Dedifferentiated amniotic fluid mesenchymal stem cell (primary cell): ENCODE data around the gene A2ML1.
"Not testable (repeated sequence)": the region's sequence is repeated elsewhere in the genome, so short reads cannot be mapped to it uniquely, and the experiment has no call there.

Source experiments
- DNase-seq: peaks from one replicate; pipeline ENCODE4 v3.0.0-alpha.2; 2016; ENCODE audit errors: extremely low spot score

A2ML1 gene

DNA sequence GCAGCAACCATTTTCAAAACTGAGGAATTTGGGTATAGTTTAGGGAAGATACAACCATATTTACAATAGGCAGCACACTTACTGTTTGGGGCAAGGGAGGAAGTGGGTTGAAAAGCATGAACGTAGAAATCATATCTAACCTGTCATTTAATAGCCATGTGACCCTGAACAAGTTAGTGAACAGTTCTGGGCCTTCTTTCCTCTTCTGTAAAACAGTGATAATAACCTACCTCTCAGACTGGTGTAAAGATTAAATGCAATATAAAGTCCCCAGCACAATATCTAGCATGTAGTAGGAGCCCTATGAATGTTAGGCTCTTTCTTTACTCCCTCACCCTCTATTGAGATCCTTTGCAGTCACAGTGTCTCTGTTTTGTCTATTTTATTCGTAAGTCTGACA lies 33.5 kb downstream of the A2ML1 start:
- no peak for DNase-seq

DNA sequence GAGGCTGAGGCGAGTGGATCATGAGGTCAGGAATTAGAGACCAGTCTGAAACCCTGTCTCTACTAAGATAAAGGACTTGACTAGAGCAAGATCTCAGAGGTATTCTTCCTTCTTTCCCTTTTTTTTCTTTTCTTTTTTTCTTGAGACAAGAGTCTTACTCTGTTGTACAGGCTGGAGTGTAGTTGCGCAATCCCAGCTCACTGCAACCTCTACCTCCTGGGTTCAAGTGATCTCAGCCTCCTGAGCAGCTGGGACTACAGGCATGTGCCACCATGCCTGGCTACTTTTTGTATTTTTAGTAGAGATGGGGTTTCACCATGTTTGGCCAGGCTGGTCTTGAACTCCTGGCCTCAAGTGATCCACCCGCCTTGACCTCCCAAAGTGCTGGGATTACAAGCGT lies 37.0 kb downstream of the A2ML1 start:
- DNase-seq, result not testable (repeated sequence)

DNA sequence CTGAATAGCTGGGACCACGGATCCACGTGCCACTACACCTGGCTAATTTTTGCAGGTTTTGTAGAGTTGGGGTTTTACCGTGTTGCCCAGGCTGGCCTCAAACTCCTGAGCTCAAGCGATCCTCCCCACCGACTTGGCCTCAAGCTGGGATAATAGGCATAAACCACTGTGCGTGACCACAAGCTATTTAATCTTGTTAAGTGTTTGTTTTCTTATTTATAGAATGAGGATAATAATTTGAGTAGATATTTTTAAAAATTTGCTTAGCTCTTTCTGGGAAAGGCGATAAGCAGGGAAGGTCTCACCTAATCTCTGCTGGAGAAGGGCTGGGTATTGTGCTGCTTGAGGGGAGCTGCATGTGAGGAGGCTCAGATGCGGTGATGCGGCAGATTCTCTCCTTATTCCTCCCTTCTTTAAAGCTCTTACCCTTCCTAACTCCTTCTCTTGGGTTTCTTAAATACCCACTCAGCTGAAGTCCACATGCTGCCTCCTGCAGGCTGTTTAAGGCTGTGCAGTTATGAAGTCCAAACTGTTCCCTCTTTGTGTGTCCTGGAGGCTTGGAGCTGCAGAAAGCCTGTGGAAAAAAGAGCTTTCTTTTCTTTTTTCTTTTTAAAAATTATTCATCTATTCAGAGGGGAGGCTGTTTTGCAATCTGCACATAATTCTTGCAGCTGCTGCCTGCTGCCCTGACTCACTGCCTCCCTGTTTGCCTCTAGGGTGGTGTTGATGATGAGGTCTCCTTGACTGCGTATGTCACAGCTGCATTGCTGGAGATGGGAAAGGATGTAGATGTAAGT lies 37.9 kb downstream of the A2ML1 start:
- DNase-seq, result peak; percentile 55

DNA sequence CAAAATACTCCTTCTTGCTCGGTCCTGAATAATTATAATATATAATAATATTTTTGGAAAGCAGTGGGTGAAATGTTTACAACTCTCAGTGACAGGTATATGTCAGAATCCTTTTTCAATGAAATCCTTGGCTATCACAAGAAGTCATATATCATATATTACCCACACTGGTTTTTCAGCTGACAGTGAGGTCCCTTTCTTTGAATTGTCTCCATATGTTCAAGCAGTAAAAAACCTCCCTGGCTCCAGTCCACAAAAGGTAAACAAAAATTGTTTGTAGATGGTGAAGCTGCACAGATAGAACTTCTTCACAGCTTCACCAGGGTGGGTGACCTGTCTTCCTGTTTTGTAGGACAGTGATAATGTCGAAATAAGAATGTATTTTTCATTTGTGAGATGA lies 44.0 kb downstream of the A2ML1 start:
- DNase-seq, result no peak

DNA sequence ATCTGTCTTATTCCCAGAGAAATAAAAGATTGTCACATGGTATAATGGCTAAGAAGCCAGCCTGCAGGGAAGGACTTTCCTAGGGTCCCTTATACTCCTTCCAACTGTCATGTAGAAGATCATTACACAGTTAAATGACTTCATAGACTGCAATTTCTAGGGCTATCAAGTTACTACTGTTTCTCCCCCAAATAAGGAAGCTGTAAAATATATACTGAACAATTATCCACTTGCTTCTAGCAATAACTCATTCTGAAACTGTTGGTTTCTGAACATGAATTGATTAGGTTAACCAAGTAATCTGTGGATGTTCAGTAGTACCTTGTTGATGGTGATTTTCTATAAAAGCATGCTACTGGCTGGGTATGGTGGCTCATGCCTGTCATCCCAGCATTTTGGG lies 44.6 kb downstream of the A2ML1 start:
- DNase-seq, result no peak

DNA sequence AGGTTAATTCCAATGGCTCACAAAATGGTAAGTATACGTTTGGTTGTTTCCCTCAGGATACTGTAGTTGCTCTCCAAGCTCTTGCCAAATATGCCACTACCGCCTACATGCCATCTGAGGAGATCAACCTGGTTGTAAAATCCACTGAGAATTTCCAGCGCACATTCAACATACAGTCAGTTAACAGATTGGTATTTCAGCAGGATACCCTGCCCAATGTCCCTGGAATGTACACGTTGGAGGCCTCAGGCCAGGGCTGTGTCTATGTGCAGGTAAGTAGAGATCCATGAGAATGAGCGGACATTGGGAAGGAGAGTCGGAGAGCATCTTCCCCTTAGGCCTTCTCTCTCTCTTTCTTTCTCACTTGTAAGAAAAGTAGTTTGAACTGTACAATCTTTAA lies 45.4 kb downstream of the A2ML1 start:
- no peak for DNase-seq

DNA sequence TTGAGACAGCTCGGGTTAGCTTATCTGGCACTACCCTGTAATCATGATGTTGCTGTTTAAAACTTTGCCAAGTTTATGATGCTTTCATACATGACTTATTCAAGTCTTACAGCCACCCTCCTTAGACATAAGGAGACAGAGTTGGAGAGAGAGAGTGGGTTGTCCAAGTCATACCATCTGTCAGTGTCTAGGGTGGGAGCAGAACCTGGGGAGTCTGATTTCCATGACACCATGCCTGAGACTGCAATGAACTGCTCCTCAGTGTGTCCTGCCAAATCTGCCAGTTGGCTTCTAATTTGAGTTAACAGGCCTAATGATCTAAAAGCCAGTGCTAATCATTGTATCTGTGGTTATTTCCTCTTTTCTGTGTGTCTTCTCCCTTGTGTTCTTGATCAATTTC lies 48.2 kb downstream of the A2ML1 start:
- no peak for DNase-seq

DNA sequence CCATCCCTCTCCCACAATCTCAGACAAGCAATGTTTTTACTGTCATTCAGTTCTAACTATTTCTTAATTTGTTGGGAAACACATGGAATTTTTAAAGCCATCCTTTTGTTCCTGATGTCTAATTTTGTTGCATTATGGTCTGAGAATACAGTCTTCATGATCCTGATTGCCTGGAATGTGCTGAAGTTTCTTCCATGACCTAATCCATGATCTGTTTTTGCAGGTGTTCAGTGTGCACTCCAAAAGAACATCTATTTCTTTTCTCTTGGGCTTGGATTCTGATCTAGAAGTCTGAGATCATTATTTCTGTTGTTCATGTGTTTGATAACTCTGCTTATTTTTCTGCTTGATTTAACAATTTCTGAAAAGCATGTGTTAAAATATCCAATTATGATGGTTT lies 48.6 kb downstream of the A2ML1 start:
- DNase-seq, result no peak

DNA sequence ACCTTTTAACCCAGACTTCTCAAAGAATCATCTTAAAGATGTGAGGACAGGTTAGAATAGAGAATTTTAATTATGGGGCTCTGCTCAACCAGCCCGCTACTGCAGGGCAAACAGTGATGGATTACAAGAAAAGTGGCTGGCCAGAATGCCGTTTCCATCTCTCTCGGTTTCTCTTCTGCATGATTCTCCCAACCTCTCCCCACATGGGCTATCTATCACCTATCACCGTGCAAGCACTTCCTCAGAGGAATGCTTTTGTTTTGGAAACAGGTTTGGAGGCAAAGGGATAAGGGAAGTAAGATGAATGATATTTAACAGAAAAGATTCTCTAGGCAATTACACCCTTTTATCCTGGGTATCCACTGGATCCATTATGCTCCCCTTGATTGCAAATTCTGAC lies 54.5 kb downstream of the A2ML1 start:
- no peak for DNase-seq

DNA sequence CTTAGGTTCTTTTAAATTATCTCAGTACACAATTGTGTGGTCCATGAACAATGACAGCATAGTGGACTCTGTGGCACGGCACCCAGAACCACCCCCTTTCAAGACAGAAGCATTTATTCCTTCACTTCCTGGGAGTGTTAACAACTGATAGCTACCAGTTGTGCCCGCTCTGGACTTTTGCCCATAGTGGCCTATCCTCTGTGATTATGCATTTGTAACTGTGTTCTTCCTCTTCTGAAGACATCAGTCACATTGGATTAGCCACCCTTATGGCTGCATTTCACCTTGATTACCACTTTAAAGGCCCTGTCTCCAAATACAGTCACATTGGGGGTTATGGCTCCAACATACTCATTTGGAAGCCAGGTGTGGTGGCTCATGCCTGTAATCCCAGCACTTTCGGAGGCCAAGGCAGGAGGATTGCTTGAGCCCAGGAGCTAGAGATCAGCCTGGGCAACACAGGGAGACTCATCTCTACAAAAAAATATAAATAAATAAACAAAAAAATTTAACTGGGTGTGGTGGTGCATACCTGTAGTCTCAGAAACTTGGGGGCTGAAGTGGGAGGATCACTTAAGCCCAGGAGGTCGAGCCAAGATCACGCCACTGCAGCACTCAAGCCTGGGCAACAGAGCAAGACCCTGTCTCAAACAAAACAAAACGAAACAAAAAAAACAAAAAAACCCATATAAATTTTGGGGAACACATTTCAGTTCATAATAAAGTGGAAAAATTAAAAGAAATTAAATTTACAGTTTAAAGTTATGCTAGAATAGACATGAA lies 64.3 kb downstream of the A2ML1 start:
- DNase-seq, result no peak

DNA sequence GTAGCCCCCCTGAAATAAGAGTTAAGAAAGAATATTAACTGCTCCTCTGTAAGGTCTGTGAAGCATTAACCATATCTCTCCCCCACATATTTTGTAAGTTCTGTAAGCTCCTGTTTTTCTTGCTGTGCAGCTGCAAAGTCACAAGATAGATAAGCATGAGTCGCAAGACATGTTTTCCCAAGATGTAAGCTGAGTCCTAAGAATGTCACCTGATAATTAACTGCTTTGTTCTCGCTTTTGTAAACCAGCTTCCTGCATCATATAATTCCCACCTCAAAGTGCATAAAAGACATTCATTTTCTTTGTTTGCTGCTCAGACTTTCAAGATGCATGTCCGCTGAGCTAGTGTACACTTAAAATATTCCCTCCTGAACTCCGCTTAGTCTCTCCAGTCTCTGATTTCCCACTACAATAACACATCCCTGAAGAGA lies 64.9 kb downstream of the A2ML1 start:
- DNase-seq, result no peak

DNA sequence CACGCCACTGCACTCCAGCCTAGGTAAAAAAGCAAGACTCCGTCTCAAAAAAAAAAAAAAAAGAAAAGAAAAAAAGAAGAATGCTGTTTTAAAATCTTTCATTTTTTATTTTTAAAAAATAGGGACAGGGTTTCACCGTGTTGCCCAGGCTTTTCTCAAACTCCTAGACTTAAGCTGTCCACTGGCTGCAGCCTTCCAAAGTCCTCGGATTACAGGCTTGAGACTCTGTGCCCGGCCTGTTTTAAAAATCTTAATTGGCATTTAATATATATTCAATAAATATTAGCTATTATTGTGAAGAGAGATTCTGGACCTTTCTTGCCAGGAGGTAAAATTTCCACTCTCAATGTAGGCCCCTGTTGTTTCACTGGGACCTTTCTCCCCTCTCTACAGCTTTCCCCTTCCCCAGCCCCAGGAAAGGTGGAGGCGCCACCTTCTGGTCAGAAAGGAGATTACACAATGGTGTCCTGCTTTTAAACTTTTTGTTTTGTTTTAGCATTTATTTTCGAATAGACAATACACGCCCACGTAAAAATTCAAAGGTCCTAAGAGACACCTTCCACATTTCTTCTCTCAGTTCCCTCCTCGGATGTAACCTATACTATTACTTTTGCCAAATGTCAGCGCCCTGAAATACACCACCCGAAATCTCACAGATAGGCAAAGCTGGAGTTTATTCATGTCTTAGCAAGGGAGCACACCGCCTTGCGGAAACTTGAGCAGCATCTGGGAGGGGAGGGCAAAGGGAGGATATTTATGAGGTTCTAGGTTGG lies 68.1 kb downstream of the A2ML1 start:
- DNase-seq, result peak; percentile 48

DNA sequence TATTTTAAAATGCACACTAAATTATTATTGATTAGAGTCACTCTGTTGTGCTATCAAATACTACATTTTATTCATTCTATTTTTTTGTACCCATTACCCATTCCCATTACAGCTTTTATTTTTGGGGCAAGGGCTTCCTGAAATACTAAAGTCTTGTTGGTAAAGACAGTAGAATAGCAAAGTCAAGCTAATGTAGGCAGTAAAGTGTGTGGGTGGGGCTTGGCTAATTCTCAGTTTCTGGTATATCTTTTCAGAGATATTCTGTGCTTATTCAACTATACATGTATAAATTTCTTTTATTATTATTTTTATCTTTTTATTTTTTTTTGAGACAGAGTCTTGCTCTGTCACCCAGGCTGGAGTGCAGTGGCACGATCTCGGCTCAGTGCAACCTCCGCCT lies 69.6 kb downstream of the A2ML1 start:
- DNase-seq, result no peak

DNA sequence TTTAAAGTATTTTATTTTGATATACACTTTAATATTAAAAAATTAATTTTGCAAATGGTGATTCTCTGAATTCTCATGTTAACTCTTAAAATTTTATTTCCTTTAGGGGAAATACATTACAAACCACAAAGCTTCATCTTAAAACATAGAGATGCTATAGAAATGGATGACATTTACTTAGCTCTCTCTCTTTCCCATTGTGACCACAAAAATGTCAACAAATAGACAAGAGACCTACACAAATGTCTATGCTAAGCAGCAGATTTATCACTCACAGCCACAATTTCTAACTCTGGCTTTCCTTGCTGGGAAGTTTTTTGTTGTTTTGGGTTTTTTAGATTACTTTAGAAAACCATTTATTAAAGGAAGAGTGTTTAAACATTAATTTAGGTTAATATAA lies 72.0 kb downstream of the A2ML1 start:
- no peak for DNase-seq

DNA sequence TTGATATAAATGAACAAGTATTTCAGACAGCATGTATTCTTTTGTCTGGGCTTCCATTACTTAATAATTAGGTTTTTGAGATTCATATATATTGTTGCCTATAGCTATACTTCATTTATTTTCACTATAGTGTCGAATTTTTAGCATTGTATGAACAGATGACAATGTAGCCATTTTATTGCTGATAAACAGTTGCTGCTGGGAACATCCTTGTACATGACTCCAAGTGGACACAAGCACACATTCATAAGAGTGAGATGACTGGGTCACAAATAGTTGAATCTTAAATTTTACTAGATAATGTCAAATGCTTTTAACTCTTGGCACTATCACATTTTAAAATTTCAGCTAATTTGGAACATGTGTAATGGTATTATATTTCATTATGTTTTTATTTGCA lies 72.6 kb downstream of the A2ML1 start:
- DNase-seq, result no peak

DNA sequence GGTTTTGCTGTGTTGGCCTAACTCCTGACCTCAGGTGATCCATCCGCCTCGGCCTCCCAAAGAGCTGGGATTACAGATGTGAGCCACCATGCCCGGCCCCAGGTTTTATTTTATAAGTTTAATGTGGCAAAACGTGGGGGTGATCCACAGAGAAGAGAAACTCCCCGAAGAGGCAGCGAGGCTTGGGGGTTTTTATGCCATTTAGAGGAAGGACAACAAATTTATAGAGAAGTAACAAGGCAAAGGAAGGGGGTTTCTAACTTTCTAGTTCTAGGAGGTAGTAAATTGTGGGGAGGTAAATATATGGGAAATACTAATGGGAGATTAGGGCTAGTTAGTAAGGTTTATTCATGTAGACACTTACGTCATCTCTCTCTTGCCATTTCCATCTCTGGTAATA lies 74.7 kb downstream of the A2ML1 start:
- DNase-seq, result no peak

DNA sequence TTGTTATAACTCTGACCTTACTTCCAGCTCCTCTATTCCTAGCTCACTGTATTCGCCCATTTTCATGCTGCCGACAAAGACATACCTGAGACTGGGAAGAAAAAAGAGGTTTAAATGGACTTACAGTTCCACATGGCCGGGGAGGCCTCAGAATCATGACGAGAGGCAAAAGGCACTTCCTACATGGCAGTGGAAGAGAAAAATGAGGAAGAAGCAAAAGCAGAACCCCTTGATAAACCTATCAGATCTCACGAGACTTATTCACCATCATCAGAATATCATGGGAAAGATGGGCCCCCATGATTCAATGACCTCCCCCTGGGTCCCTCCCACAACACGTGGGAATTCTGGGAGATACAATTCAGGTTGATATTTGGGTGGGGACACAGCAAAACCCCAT lies 77.4 kb downstream of the A2ML1 start:
- DNase-seq, result no peak

DNA sequence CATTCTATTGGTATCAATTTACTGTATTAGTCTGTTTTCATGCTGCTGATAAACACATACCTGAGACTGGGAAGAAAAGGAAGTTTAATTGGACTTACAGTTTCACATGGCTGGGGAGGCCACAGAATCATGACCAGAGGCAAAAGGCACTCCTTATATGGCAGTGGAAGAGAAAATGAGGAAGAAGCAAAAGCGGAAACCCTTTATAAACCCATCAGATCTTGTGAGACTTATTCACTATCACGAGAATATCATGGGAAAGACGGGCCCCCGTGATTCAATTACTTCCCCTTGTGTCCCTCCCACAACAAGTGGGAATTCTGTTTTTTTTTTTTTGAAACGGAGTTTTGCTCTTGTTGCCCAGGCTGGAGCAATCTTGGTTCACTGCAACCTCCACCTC lies 80.3 kb downstream of the A2ML1 start:
- DNase-seq, result not testable (repeated sequence)

DNA sequence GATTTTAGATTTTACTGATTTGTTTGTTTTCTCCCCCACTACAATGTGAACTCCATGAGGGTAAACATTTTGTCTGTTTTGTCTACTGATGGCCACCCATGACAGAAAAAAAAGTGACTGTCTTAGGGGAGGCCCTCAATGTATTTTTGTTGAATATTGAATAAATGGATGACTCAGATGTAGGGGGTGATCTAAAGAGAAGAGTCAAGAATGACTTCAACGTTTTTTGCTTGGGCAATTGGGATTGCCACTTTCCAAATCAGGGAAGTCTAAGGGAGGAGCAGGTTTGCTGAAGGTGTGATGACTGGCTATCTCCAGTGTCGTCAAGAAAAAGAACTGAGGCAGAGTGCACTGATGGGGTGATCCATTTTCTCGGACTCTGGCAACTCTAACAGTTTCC lies 81.2 kb downstream of the A2ML1 start:
- no peak for DNase-seq

DNA sequence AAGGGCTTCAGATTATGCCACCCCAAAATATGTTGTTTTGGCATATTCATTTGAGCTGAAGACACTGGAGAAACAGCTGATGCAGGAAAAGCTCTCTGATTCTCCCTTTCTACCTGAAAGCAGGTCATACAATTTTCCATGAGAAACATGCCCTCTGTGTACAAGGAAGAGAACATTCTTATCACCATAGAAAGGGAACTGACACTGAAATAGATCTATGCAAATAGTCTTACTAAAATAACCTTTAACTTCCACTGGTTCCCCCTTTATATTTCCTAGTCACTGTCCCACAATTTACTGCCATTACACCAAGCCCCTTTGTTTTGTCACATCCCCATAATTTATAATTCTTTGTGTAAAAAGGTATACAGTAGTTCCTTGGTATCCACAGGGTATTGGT lies 82.2 kb downstream of the A2ML1 start:
- DNase-seq, result no peak

DNA sequence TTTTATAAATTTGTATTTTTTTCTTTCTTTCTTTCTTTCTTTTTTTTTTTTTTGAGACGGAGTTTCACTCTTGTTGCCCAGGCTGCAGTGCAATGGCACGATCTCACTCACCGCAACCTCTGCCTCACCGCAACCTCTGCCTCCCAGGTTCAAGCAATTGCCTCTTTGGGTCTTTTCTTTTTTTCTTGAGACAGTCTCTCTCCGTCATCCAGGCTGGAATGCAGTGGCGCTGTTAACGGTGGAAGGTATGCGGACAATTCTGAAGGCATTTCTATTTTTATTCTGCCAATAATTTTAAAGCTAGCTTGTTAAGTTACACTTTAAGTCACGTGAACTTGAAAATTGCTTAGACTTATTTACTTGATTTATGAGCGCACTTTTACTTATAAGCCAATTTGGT lies 83.1 kb downstream of the A2ML1 start:
- no peak for DNase-seq
